GM23338 (cell line): Measurements from ENCODE around the gene MYLK4. TPM values are rescaled to one million over a fixed set of nuclear protein-coding genes. Genes with fewer than 3 reads are reported as not detected.
A peak's percentile ranks its signal among the peaks of the same experiment; 100 is the strongest.

ENCODE experiments used
- ATAC-seq: fragments of 200-7000 bp; cut with Tn5 transposase; 3 replicates; pipeline ENCODE4 v1.9.1; 2020
- DNase-seq: peaks from one replicate; pipeline ENCODE4 v3.0.0-alpha.2; 2015; ENCODE audit warnings: low spot score
- H2AFZ ChIP-seq: fragments of 200-600 bp; sonication (generic); 2 replicates; pipeline ENCODE4 v1.8.0; 2016; ENCODE audit warnings: antibody characterized with exemption, mild to moderate bottlenecking, moderate library complexity
- H3F3A ChIP-seq: fragments of 200-600 bp; sonication (generic); replicated peaks from 2 replicates; pipeline ENCODE4 v1.8.0; 2017; ENCODE audit warnings: antibody characterized with exemption, mixed run types, low read depth
- H3K27ac ChIP-seq: fragments of 200-600 bp; sonication (generic); 2 replicates; pipeline ENCODE4 v1.6.1; 2016; ENCODE audit warnings: low read depth
- H3K27me3 ChIP-seq: fragments of 200-600 bp; sonication (generic); 2 replicates; pipeline ENCODE4 v1.8.0; 2016; ENCODE audit warnings: mild to moderate bottlenecking, mixed run types, moderate library complexity; ENCODE audit not compliant: insufficient read depth
- H3K36me3 ChIP-seq: fragments of 200-600 bp; sonication (generic); 2 replicates; pipeline ENCODE4 v1.8.0; 2016; ENCODE audit warnings: mild to moderate bottlenecking; ENCODE audit not compliant: insufficient read depth
- H3K4me1 ChIP-seq: fragments of 200-600 bp; sonication (generic); 2 replicates; pipeline ENCODE4 v1.8.0; 2016; ENCODE audit warnings: mild to moderate bottlenecking, moderate library complexity; ENCODE audit not compliant: insufficient read depth
- H3K4me2 ChIP-seq: fragments of 200-600 bp; sonication (generic); 2 replicates; pipeline ENCODE4 v1.7.1; 2017; ENCODE audit warnings: mixed run types
- H3K4me3 ChIP-seq: fragments of 200-600 bp; sonication (generic); 2 replicates; pipeline ENCODE4 v1.6.1; 2016; ENCODE audit warnings: mixed run types
- H3K79me2 ChIP-seq: fragments of 200-600 bp; sonication (generic); replicated peaks from 2 replicates; pipeline ENCODE4 v1.8.0; 2017; ENCODE audit warnings: mild to moderate bottlenecking; ENCODE audit not compliant: insufficient read depth
- H3K9me2 ChIP-seq: fragments of 200-600 bp; sonication (generic); 2 replicates; pipeline ENCODE4 v1.8.0; 2017; ENCODE audit not compliant: insufficient read depth
- H4K20me1 ChIP-seq: fragments of 200-600 bp; sonication (generic); replicated peaks from 2 replicates; pipeline ENCODE4 v1.8.0; 2017; ENCODE audit warnings: mild to moderate bottlenecking; ENCODE audit not compliant: insufficient read depth
- H3K27ac Mint-ChIP-seq: 2 replicates; pipeline ENCODE4 v1.8.0; 2020; ENCODE audit warnings: inconsistent platforms, mild to moderate bottlenecking, moderate library complexity, mixed read lengths
- H3K27me3 Mint-ChIP-seq: 3 replicates; pipeline ENCODE4 v1.8.0; 2022; ENCODE audit warnings: low read depth, mild to moderate bottlenecking, moderate library complexity, mixed read lengths, inconsistent platforms; ENCODE audit not compliant: insufficient read depth, poor library complexity
- H3K36me3 Mint-ChIP-seq: 3 replicates; pipeline ENCODE4 v1.8.0; 2021; ENCODE audit warnings: low read depth, mild to moderate bottlenecking, inconsistent platforms, moderate library complexity, mixed read lengths
- H3K4me1 Mint-ChIP-seq: 3 replicates; pipeline ENCODE4 v1.8.0; 2020; ENCODE audit warnings: mild to moderate bottlenecking, inconsistent platforms, mixed read lengths
- H3K4me3 Mint-ChIP-seq: 3 replicates; pipeline ENCODE4 v1.8.0; 2021; ENCODE audit warnings: moderate library complexity, mild to moderate bottlenecking, inconsistent platforms, mixed read lengths
- H3K9me3 Mint-ChIP-seq: 3 replicates; pipeline ENCODE4 v1.8.0; 2020; ENCODE audit warnings: moderate library complexity, mild to moderate bottlenecking, inconsistent platforms, mixed read lengths
- POLR2AphosphoS5 ChIP-seq: IDR thresholded peaks from 2 replicates; pipeline ENCODE4 v1.6.1; 2016; ENCODE audit warnings: antibody characterized with exemption, low read depth
- polyA plus RNA-seq: library from polyadenylated mRNA; unstranded; fragments of >200 nt; fragmentation: Nextera tagmentation; extraction: Ambion mirVana; gene quantifications from 2 replicates; pipeline ENCODE4 v1.2.1, GENCODE V29; 2016
- total RNA-seq: library from RNA; depleted of rRNA; stranded (reverse); fragments of >200 nt; shearing (Covaris generic); gene quantifications from 2 replicates; pipeline ENCODE4 v1.2.3, GENCODE V29; 2014
- TF ChIP-seq, protein P1 (sequence below): fragments of 250-450 bp; sonication (Bioruptor Pico); IDR thresholded peaks from 2 replicates; pipeline ENCODE4 v1.5.0; 2020; ENCODE audit warnings: mild to moderate bottlenecking, moderate library complexity

The MYLK4 gene
- total and polyA plus RNA-seq, 2 experiments from 2014 or later = 0.03 to 0.17 TPM

DNA sequence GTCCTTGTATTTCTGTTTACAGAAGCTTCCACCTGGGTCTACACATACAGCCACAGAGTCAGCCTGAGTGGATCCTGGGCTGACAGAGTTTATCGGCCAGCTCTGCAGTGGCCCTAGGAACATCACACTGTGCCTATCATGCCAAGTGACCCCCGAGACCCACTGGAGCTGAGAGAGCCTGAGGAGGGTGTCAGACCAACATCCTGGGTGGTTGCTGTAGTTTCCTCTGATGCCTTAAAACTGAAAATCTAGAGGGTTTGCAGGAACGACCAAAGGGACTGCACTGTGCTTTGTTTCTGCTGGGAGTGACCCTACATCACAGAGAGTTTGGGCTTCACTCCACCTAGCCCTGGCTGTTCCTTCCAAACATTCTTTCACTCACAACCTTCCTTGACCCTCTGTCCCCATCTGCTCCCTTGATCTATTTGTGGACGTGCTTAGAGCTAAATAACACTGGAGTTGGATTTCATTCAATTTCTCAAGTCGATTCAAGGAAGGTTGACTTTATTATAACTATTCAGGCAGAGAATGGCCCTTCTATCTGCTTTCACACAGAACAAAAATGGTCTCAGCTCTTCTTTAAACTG lies 18.1 kb downstream of the MYLK4 start:
- H3K4me1 Mint-ChIP-seq = peaks cover 65% of the 10 kb centered on the region
- H3K27ac Mint-ChIP-seq = no peak overlapping the region
- TF ChIP-seq POLR2AphosphoS5 = no peak
- TF ChIP-seq, protein P1, sequence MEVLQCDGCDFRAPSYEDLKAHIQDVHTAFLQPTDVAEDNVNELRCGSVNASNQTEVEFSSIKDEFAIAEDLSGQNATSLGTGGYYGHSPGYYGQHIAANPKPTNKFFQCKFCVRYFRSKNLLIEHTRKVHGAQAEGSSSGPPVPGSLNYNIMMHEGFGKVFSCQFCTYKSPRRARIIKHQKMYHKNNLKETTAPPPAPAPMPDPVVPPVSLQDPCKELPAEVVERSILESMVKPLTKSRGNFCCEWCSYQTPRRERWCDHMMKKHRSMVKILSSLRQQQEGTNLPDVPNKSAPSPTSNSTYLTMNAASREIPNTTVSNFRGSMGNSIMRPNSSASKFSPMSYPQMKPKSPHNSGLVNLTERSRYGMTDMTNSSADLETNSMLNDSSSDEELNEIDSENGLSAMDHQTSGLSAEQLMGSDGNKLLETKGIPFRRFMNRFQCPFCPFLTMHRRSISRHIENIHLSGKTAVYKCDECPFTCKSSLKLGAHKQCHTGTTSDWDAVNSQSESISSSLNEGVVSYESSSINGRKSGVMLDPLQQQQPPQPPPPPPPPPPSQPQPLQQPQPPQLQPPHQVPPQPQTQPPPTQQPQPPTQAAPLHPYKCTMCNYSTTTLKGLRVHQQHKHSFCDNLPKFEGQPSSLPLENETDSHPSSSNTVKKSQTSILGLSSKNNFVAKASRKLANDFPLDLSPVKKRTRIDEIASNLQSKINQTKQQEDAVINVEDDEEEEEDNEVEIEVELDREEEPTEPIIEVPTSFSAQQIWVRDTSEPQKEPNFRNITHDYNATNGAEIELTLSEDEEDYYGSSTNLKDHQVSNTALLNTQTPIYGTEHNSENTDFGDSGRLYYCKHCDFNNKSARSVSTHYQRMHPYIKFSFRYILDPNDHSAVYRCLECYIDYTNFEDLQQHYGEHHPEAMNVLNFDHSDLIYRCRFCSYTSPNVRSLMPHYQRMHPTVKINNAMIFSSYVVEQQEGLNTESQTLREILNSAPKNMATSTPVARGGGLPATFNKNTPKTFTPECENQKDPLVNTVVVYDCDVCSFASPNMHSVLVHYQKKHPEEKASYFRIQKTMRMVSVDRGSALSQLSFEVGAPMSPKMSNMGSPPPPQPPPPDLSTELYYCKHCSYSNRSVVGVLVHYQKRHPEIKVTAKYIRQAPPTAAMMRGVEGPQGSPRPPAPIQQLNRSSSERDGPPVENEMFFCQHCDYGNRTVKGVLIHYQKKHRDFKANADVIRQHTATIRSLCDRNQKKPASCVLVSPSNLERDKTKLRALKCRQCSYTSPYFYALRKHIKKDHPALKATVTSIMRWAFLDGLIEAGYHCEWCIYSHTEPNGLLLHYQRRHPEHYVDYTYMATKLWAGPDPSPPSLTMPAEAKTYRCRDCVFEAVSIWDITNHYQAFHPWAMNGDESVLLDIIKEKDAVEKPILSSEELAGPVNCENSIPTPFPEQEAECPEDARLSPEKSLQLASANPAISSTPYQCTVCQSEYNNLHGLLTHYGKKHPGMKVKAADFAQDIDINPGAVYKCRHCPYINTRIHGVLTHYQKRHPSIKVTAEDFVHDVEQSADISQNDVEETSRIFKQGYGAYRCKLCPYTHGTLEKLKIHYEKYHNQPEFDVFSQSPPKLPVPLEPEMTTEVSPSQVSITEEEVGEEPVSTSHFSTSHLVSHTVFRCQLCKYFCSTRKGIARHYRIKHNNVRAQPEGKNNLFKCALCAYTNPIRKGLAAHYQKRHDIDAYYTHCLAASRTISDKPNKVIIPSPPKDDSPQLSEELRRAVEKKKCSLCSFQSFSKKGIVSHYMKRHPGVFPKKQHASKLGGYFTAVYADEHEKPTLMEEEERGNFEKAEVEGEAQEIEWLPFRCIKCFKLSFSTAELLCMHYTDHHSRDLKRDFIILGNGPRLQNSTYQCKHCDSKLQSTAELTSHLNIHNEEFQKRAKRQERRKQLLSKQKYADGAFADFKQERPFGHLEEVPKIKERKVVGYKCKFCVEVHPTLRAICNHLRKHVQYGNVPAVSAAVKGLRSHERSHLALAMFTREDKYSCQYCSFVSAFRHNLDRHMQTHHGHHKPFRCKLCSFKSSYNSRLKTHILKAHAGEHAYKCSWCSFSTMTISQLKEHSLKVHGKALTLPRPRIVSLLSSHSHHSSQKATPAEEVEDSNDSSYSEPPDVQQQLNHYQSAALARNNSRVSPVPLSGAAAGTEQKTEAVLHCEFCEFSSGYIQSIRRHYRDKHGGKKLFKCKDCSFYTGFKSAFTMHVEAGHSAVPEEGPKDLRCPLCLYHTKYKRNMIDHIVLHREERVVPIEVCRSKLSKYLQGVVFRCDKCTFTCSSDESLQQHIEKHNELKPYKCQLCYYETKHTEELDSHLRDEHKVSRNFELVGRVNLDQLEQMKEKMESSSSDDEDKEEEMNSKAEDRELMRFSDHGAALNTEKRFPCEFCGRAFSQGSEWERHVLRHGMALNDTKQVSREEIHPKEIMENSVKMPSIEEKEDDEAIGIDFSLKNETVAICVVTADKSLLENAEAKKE = no peak
- ATAC-seq = no peak
- H3K27me3 Mint-ChIP-seq = no peaks in the 10 kb centered on the region
- H3K9me2 ChIP-seq = no peaks in the 10 kb centered on the region
- H3F3A ChIP-seq = no peaks in the 10 kb centered on the region
- no peak overlapping the region for H3K4me3 Mint-ChIP-seq
- H3K27ac ChIP-seq = no peak overlapping the region
- no peaks in the 10 kb centered on the region for H3K36me3 ChIP-seq
- no peak overlapping the region for H3K4me2 ChIP-seq
- no peak overlapping the region for H2AFZ ChIP-seq
- peaks cover 34% of the 10 kb centered on the region for H3K4me1 ChIP-seq
- no peak overlapping the region for H3K4me3 ChIP-seq
- H3K9me3 Mint-ChIP-seq = no peaks in the 10 kb centered on the region
- no peak for DNase-seq
- H3K36me3 Mint-ChIP-seq = no peaks in the 10 kb centered on the region
- H4K20me1 ChIP-seq = no peaks in the 10 kb centered on the region
- H3K79me2 ChIP-seq = no peaks in the 10 kb centered on the region
- H3K27me3 ChIP-seq = no peaks in the 10 kb centered on the region

DNA sequence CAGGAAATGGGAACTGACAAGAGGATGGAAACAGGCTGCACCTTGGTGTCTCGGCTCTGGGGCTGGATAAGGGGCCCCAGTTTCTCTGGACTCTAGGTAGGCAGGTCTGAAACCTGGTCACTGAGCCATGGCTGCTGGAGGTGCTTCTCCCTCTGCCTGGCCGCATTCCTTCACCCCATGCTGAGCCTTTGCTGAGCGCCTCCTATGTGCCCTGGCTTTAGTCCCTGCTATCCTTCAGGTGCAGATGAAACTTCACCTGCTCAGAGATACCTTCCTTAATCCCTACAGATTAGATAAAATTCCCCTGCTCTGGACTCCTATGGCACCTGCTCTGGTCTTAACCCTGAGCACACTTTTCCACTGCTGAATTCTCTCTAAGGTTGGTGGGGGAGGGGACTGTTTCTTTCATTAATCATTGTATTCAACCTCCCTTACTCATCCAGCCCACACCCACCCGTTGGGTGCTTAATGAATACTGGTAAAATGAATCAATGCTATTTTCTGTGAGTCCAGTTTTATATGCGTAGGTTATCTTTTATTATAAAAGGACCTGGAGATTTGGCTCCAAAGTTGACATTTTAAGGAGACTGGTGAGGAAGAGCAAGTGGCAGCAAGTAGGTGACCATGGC lies 19.3 kb downstream of the MYLK4 start:
- DNase-seq = peak; percentile 45
- Histone ChIP-seq H3K4me3 (no peak overlapping the region), H3K4me1 (peaks cover 34% of the 10 kb centered on the region), H3K27ac (no peak overlapping the region), H3F3A (0 out of 2 replicates have a peak, but pooled peaks cover 4% of the 10 kb centered on the region), H4K20me1 (no peaks in the 10 kb centered on the region), H3K9me2 (no peaks in the 10 kb centered on the region), H2AFZ (peak overlapping the region; percentile 44; the same call in 1 of the 2 replicates), H3K36me3 (no peaks in the 10 kb centered on the region), H3K27me3 (no peaks in the 10 kb centered on the region), H3K79me2 (no peaks in the 10 kb centered on the region), H3K4me2 (peak overlapping the region; percentile 11; the same call in 1 of the 2 replicates)
- Mint-ChIP-seq H3K9me3 (no peaks in the 10 kb centered on the region), H3K4me3 (no peak overlapping the region), H3K27me3 (no peaks in the 10 kb centered on the region), H3K4me1 (peaks cover 61% of the 10 kb centered on the region), H3K36me3 (no peaks in the 10 kb centered on the region), H3K27ac (no peak overlapping the region)
- ATAC-seq = peak; percentile 77
- TF ChIP-seq, protein P1 = 0 out of 2 replicates have a peak, but pooled peaks have one; percentile 40
